GM18505 (cell line): ENCODE measurements around the gene C2orf76.
A peak's percentile ranks its signal among the peaks of the same experiment; 100 is the strongest.

Source experiments
- ATAC-seq: cut with Tn5 transposase; IDR thresholded peaks from one replicate; pipeline ENCODE4 v1.9.1; 2021; ENCODE audit not compliant: unreplicated experiment
- POLR2A ChIP-seq: IDR thresholded peaks from 4 replicates; pipeline ENCODE4 v1.6.1; 2011; ENCODE audit warnings: borderline replicate concordance; ENCODE audit not compliant: insufficient read depth, insufficient read length; ENCODE audit errors: extremely low read depth

The C2orf76 gene

DNA sequence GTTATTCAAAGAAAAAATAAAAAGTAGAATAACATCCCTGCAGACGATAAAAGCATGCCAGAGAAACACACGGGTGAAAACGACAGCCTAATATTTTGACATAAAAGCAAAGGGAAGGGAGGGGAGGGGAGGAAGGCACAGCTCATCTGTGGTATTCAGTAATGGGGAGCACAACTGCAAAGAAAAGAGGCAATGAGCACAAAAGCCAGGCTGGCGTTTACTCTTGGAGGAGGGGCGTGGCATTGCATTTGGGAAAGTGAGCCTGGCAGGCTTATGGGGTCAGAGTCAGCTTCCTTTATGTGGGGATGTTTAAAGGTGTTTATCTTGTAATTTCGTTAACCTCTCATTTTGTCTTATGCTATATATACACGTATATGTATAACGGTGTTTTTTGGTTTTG, 89.8 kb downstream of the C2orf76 start:
- no peak for ATAC-seq
- TF ChIP-seq POLR2A, result no peak

DNA sequence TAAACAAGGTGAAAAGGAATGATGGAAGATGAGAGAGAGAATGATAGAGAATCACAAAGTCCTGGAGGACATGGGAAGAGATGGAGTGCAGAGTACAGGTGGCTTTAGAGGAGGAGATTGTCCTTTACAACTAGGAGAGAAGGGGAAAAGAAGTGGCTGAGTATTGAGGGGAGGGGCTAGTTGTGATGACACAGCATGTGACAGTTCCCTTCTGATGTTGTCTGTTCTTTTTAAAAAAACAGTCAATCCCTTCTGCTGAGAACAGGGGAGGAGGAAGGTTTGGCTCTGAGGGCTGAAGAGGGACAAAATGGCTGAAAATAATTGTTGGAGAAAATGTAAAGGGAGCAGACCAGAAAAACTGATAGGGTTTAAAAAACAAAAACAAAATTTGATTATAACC, 99.0 kb downstream of the C2orf76 start:
- no peak for ATAC-seq
- TF ChIP-seq POLR2A, result no peak

- ATAC-seq, result no peak
- no peak for TF ChIP-seq POLR2A
These were observed 100.5 kb downstream of the C2orf76 start for GRCh38 chr2:119266091-119266589.

DNA sequence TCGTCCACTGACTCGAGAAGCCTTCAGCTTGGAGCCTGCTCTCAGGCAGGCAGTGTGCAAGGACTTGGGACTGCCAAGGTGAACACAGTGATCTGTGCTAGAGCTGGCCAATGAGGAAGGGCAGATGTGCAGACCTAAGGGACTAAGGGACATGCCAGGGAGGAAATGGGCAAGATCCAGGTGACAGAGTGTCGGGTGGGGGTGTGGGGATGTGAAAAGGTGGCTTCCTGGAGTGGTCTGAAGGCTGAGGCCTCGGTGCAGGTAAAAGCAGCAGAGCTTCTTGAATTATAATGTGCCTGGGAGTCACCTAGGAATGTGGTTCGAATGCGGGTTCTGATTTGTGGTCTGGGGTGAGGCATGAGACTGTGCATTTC, 101.0 kb downstream of the C2orf76 start:
- ATAC-seq, result no peak
- TF ChIP-seq POLR2A, result no peak

- TF ChIP-seq POLR2A, result no peak
- peak; percentile 97 for ATAC-seq
These were observed 101.6 kb downstream of the C2orf76 start for GRCh38 chr2:119264781-119265692.

GRCh38 chr2:119263656-119264055, 103.0 kb downstream of the C2orf76 start:
- no peak for TF ChIP-seq POLR2A
- ATAC-seq, result no peak

- TF ChIP-seq POLR2A, result no peak
- ATAC-seq, result no peak
These were observed 103.6 kb downstream of the C2orf76 start for GRCh38 chr2:119263025-119263424.

DNA sequence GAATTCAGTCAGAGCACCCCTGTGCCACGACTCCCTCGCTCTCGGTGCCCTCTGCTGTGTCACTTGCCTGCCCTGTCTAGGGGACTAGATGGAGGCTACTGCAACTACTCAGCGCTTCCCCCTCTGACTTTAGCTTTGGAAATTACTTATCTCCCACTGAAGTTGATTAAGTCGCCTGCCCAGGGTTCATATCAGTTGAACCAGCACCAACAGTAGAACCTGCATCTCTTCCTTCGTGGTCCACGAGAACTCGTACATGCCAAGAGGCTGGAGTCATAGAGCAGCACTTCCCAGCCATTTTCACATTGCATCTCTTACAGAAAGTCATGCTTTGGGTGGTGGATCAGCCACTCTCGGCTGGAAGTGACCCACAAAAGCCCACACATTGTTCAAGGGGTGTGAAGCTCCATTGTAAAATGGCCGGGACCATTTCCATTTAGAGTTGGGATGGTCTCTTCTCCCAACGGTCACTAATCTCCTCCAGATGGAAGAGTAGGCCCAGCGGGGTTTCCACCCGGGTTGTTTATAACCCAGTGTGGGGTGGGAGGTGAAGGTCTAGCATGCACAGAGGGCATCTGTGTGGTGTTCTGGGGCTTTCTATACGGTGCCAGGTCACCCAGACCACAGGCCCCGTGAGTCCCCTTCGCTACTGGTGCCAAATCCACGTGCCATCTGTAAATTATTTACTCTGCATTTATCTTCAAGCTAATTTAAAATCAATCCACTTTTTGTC, 105.0 kb downstream of the C2orf76 start:
- no peak for ATAC-seq
- no peak for TF ChIP-seq POLR2A

DNA sequence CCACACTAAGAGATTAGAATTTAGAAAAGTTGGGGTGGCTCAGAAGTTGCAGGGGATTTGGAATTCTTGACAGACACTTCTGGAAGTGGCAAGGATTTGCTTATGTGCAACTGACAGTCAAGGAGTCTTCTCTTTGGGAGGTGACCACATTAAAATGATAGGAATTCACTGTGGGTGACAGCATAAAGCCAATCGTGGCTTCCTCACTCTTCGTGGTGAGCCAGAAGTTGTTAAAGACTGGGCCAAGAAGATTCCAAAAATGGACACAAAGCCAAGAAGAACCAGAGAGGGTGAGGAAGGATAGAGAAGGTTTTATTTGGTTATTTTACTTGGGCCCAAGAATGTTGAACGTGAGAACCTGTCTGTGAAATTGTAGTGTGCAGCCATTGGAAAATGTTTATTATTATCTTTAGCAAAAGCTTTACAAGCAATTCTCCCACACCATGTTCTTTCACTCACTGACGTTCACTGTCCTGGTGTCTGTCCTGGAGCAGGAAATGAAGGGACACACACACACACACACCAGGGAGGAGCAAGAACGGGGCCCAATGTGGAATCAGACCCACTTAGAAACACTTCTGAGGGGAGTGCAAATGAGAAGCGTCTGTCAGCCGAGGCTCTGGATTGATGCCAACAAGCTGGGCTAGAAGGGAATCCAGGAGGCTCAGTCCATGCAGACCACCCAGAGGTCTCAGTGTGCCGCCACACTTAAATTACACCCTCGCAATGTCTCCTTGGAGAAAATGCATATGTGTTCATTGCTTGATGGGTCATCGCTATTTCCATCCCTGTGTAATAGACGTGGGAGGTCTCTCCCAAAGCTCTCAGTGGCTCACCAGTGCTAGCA, 105.8 kb downstream of the C2orf76 start:
- ATAC-seq, result no peak
- TF ChIP-seq POLR2A, result no peak

DNA sequence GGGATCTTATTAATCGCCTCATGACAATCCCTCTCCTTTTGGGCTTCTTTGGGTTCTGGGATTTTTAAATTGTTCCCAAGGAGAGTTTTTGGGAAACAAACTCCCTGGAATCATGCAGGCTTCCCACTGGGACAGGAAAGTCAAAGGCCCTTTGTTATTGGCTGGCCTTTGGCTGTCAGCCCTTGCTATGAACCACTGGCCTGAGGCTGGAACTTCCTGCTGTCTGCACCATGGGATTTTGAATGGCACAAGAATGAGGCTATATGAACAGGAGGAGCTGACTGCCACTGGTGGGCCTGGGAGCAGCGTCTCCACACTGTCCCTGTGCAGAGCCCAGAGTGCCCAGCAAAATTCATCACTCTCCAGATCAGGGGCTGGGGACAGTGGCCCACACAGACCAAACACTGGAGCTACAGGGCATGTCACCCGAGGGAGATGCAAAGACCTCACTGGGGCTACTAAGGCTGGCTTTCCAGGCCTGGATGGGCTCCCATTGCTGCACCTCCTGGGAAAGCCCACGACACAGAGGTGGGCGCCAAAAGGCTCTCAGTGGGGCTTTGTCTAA, 107.3 kb downstream of the C2orf76 start:
- no peak for TF ChIP-seq POLR2A
- no peak for ATAC-seq

DNA sequence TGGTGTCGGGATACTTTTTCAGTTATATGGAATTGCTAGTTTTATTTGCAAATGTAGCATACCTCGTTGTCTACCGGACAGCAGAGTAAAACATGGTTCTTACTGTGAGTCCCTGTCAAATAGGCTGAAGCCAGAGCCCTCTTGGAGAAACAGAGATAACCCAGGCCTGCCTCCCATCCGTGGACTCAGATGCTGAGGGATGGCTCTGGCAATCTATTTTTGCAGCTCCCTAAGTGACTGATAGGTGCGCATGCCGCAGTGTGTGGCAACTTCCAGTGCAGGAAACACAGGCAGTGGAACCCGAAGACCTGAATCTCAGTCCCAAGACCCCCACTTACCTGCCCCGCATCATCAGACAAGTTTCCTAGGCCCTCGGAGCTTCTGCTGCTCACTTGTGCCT, 109.4 kb downstream of the C2orf76 start:
- ATAC-seq, result no peak
- no peak for TF ChIP-seq POLR2A

GRCh38 chr2:119256582-119256921, 110.1 kb downstream of the C2orf76 start:
- ATAC-seq, result no peak
- TF ChIP-seq POLR2A, result no peak
